ENCODE measurements around the gene BRINP2.

BRINP2 gene

GRCh38 chr1:177170756-177171535 lies at the start of gene BRINP2:
TSS of gene BRINP2 (plus strand) at chr1:177170958. CDS start at chr1:177229877, 58,919 bp downstream.
- H3K27ac Mint-ChIP-seq = no peak within 1 kb of the TSS
- peaks cover 8% of the 10 kb centered on the region for H3K27me3 Mint-ChIP-seq
- peaks cover 3% of the 10 kb centered on the region for H3K4me1 Mint-ChIP-seq (ENCODE audit: low read depth)
- DNase-seq = no peak
- H3K4me3 Mint-ChIP-seq = no peak within 1 kb of the TSS
- no peaks in the 10 kb centered on the region for H3K36me3 Mint-ChIP-seq (ENCODE audit: low read depth)
- peaks cover 5% of the 10 kb centered on the region for H3K9me3 Mint-ChIP-seq

GRCh38 chr1:177122461-177123251 lies 48.1 kb upstream of the BRINP2 start:
- H3K9me3 Mint-ChIP-seq = no peaks in the 10 kb centered on the region
- H3K27ac Mint-ChIP-seq = no peak overlapping the region
- H3K36me3 Mint-ChIP-seq (ENCODE audit: low read depth) = no peaks in the 10 kb centered on the region
- no peaks in the 10 kb centered on the region for H3K4me1 Mint-ChIP-seq (ENCODE audit: low read depth)
- DNase-seq = no peak
- H3K4me3 Mint-ChIP-seq = no peak overlapping the region
- no peaks in the 10 kb centered on the region for H3K27me3 Mint-ChIP-seq

GRCh38 chr1:177124577-177125278 lies 46.0 kb upstream of the BRINP2 start:
- DNase-seq = no peak
- Mint-ChIP-seq H3K4me1 (ENCODE audit: low read depth) (no peaks in the 10 kb centered on the region), H3K36me3 (ENCODE audit: low read depth) (no peaks in the 10 kb centered on the region), H3K27ac (no peak overlapping the region), H3K4me3 (no peak overlapping the region), H3K27me3 (no peaks in the 10 kb centered on the region), H3K9me3 (peaks cover 3% of the 10 kb centered on the region)

- H3K4me3 Mint-ChIP-seq = no peak overlapping the region
- H3K27ac Mint-ChIP-seq = no peak overlapping the region
- H3K36me3 Mint-ChIP-seq (ENCODE audit: low read depth) = no peaks in the 10 kb centered on the region
- no peak for DNase-seq
- no peaks in the 10 kb centered on the region for H3K27me3 Mint-ChIP-seq
- H3K4me1 Mint-ChIP-seq (ENCODE audit: low read depth) = no peaks in the 10 kb centered on the region
- H3K9me3 Mint-ChIP-seq = peaks cover 3% of the 10 kb centered on the region
Observed at GRCh38 chr1:177126267-177126666, 44.5 kb upstream of the BRINP2 start.

GRCh38 chr1:177128665-177129281 lies 42.0 kb upstream of the BRINP2 start:
- Mint-ChIP-seq H3K4me1 (ENCODE audit: low read depth) (no peaks in the 10 kb centered on the region), H3K36me3 (ENCODE audit: low read depth) (no peaks in the 10 kb centered on the region), H3K4me3 (no peak overlapping the region), H3K27me3 (no peaks in the 10 kb centered on the region), H3K9me3 (peaks cover 3% of the 10 kb centered on the region), H3K27ac (no peak overlapping the region)
- no peak for DNase-seq

GRCh38 chr1:177130451-177130945 lies 40.3 kb upstream of the BRINP2 start:
- Mint-ChIP-seq H3K9me3 (peaks cover 3% of the 10 kb centered on the region), H3K27ac (no peak overlapping the region), H3K4me3 (no peak overlapping the region), H3K27me3 (no peaks in the 10 kb centered on the region), H3K4me1 (ENCODE audit: low read depth) (no peaks in the 10 kb centered on the region), H3K36me3 (ENCODE audit: low read depth) (no peaks in the 10 kb centered on the region)
- DNase-seq = no peak

GRCh38 chr1:177131723-177132122 lies 39.0 kb upstream of the BRINP2 start:
- H3K4me3 Mint-ChIP-seq = no peak overlapping the region
- H3K9me3 Mint-ChIP-seq = peaks cover 3% of the 10 kb centered on the region
- H3K36me3 Mint-ChIP-seq (ENCODE audit: low read depth) = no peaks in the 10 kb centered on the region

GRCh38 chr1:177132141-177132540 lies 38.6 kb upstream of the BRINP2 start:
- peaks cover 3% of the 10 kb centered on the region for H3K9me3 Mint-ChIP-seq
- no peaks in the 10 kb centered on the region for H3K27me3 Mint-ChIP-seq
- no peak for DNase-seq
- H3K4me1 Mint-ChIP-seq (ENCODE audit: low read depth) = no peaks in the 10 kb centered on the region
- no peak overlapping the region for H3K4me3 Mint-ChIP-seq
- no peak overlapping the region for H3K27ac Mint-ChIP-seq
- H3K36me3 Mint-ChIP-seq (ENCODE audit: low read depth) = no peaks in the 10 kb centered on the region

More at GRCh38 chr1:177131723-177132122, 39.0 kb upstream of the BRINP2 start:
- no peak for DNase-seq
- Mint-ChIP-seq H3K27ac (no peak overlapping the region), H3K27me3 (no peaks in the 10 kb centered on the region), H3K4me1 (ENCODE audit: low read depth) (no peaks in the 10 kb centered on the region)

- H3K36me3 Mint-ChIP-seq (ENCODE audit: low read depth) = no peaks in the 10 kb centered on the region
Observed at GRCh38 chr1:177133977-177134538, 36.7 kb upstream of the BRINP2 start.

GRCh38 chr1:177135250-177135649 lies 35.5 kb upstream of the BRINP2 start:
- Mint-ChIP-seq H3K4me1 (ENCODE audit: low read depth) (no peaks in the 10 kb centered on the region), H3K27ac (no peak overlapping the region), H3K36me3 (ENCODE audit: low read depth) (no peaks in the 10 kb centered on the region), H3K9me3 (peaks cover 3% of the 10 kb centered on the region), H3K27me3 (no peaks in the 10 kb centered on the region), H3K4me3 (no peak overlapping the region)
- DNase-seq = no peak

More at GRCh38 chr1:177133977-177134538, 36.7 kb upstream of the BRINP2 start:
- no peaks in the 10 kb centered on the region for H3K27me3 Mint-ChIP-seq
- peaks cover 5% of the 10 kb centered on the region for H3K9me3 Mint-ChIP-seq
- H3K27ac Mint-ChIP-seq = no peak overlapping the region
- no peak overlapping the region for H3K4me3 Mint-ChIP-seq
- no peaks in the 10 kb centered on the region for H3K4me1 Mint-ChIP-seq (ENCODE audit: low read depth)
- no peak for DNase-seq

GRCh38 chr1:177137814-177138213 lies 32.9 kb upstream of the BRINP2 start:
- Mint-ChIP-seq H3K27me3 (no peaks in the 10 kb centered on the region), H3K4me3 (no peak overlapping the region), H3K36me3 (ENCODE audit: low read depth) (no peaks in the 10 kb centered on the region), H3K27ac (no peak overlapping the region), H3K4me1 (ENCODE audit: low read depth) (no peaks in the 10 kb centered on the region), H3K9me3 (peaks cover 3% of the 10 kb centered on the region)
- no peak for DNase-seq

GRCh38 chr1:177138347-177138746 lies 32.4 kb upstream of the BRINP2 start:
- no peaks in the 10 kb centered on the region for H3K4me1 Mint-ChIP-seq (ENCODE audit: low read depth)
- H3K27me3 Mint-ChIP-seq = no peaks in the 10 kb centered on the region
- no peak for DNase-seq
- H3K36me3 Mint-ChIP-seq (ENCODE audit: low read depth) = no peaks in the 10 kb centered on the region
- peaks cover 3% of the 10 kb centered on the region for H3K9me3 Mint-ChIP-seq
- no peak overlapping the region for H3K4me3 Mint-ChIP-seq
- H3K27ac Mint-ChIP-seq = no peak overlapping the region

GRCh38 chr1:177142010-177142409 lies 28.7 kb upstream of the BRINP2 start:
- Mint-ChIP-seq H3K36me3 (ENCODE audit: low read depth) (no peaks in the 10 kb centered on the region), H3K27ac (no peak overlapping the region), H3K9me3 (peaks cover 3% of the 10 kb centered on the region), H3K27me3 (no peaks in the 10 kb centered on the region), H3K4me3 (no peak overlapping the region), H3K4me1 (ENCODE audit: low read depth) (no peaks in the 10 kb centered on the region)
- no peak for DNase-seq

- Mint-ChIP-seq H3K27ac (no peak overlapping the region), H3K27me3 (no peaks in the 10 kb centered on the region), H3K4me1 (ENCODE audit: low read depth) (no peaks in the 10 kb centered on the region), H3K36me3 (ENCODE audit: low read depth) (no peaks in the 10 kb centered on the region), H3K9me3 (peaks cover 3% of the 10 kb centered on the region), H3K4me3 (no peak overlapping the region)
- no peak for DNase-seq
Observed at GRCh38 chr1:177142791-177143271, 27.9 kb upstream of the BRINP2 start.

Data from activated T-cell treated with anti-CD3 and anti-CD28 coated beads, Interleukin-2, amount 50 U/mL, for 24 hours (primary cell).